Kidney (tissue), 14 donors: ENCODE measurements around the gene CHRNA9. TPM values are rescaled to one million over a fixed set of nuclear protein-coding genes. Genes with fewer than 3 reads are reported as not detected.
"Not testable (repeated sequence)": the region's sequence is repeated elsewhere in the genome, so short reads cannot be mapped to it uniquely, and the experiment has no call there.

Experiments used
- DNase-seq, 5 donors: peaks; one replicate each; pipeline ENCODE4 v3.0.0-alpha.2; 2013 to 2020
- FAIRE-seq: peaks from 2 replicates; lab custom pipeline; 2012; peaks lifted over from hg19 to GRCh38; lab: Jason Lieb, UNC
- H3K27ac ChIP-seq, 2 donors: one replicate each; pipeline ENCODE4 v1.7.0; 2013; ENCODE audit warnings: low read depth in 2 of 2, low read length in 2 of 2, inconsistent platforms in 1 of 2
- H3K27me3 ChIP-seq: one replicate; pipeline ENCODE4 v1.7.1; 2013; ENCODE audit warnings: low read length, inconsistent platforms; ENCODE audit not compliant: control insufficient read depth, insufficient read depth
- H3K36me3 ChIP-seq, 3 donors: one replicate each; pipeline versions ENCODE4 v1.7.0 to v1.7.1; 2013; ENCODE audit warnings: low read length in 3 of 3, control low read depth in 1 of 3, inconsistent platforms in 1 of 3; ENCODE audit not compliant: insufficient read depth in 3 of 3, control insufficient read depth in 2 of 3
- H3K4me1 ChIP-seq, 3 donors: one replicate each; pipeline versions ENCODE4 v1.7.0 to v1.7.1; 2013; ENCODE audit warnings: low read length in 3 of 3, inconsistent platforms in 1 of 3, low read depth in 1 of 3; ENCODE audit not compliant: control insufficient read depth in 2 of 3, insufficient read depth in 2 of 3
- H3K4me3 ChIP-seq, 3 donors: one replicate each; pipeline versions ENCODE4 v1.7.0 to v1.8.1; 2013; ENCODE audit warnings: low read length in 3 of 3, control low read depth in 1 of 3, inconsistent platforms in 1 of 3
- H3K9ac ChIP-seq, 3 donors: one replicate each; pipeline versions ENCODE4 v1.7.0 to v1.7.1; 2013; ENCODE audit warnings: low read length in 3 of 3, control low read depth in 1 of 3, inconsistent platforms in 1 of 3
- H3K9me3 ChIP-seq, 3 donors: one replicate each; pipeline versions ENCODE4 v1.7.0 to v1.7.1; 2013; ENCODE audit warnings: low read length in 3 of 3, control low read depth in 1 of 3, inconsistent platforms in 1 of 3; ENCODE audit not compliant: control insufficient read depth in 2 of 3, insufficient read depth in 1 of 3
- intact Hi-C: fragments of 100-400 bp; cut with DNase I; formaldehyde crosslinking; loops from one replicate; pipeline ENCODE4 v1.11.1; 2022
- polyA plus RNA-seq: library from polyadenylated mRNA; stranded (reverse); fragments of 350-450 nt; fragmentation: Illumina TruSeq; extraction: RNeasy Lipid Tissue Mini Kit (QIAGEN cat#74804); gene quantifications from one replicate; pipeline ENCODE4 v1.2.3, GENCODE V29; 2014; ENCODE audit warnings: low read depth, low replicate concordance; ENCODE audit not compliant: insufficient read depth
- total RNA-seq: library from RNA; stranded (reverse); fragmentation: NEBNext Ultra II Directional; extraction: Animal tissue kit (Norgen Biotek cat#: 25700); gene quantifications from one replicate; pipeline ENCODE4 v1.2.1, GENCODE V29; 2021
- TF ChIP-seq, protein P1 (sequence below): IDR thresholded peaks from 3 replicates; pipeline ENCODE4 v1.5.1; 2012; ENCODE audit warnings: mild to moderate bottlenecking, moderate library complexity, borderline replicate concordance; ENCODE audit not compliant: insufficient read depth; ENCODE audit errors: extremely low read depth
- donor health status: control.
- donor health status: control.
- donor health status: control.
- donor health status: control.
- donor health status: control.
- donor health status: DM: yes; HTN: yes; CAD: no.
- donor health status: Normal renal cell carcinoma (clear cell type).

The CHRNA9 gene
- total and polyA plus RNA-seq, 2 donors from 2014 or later: not detected

DNA sequence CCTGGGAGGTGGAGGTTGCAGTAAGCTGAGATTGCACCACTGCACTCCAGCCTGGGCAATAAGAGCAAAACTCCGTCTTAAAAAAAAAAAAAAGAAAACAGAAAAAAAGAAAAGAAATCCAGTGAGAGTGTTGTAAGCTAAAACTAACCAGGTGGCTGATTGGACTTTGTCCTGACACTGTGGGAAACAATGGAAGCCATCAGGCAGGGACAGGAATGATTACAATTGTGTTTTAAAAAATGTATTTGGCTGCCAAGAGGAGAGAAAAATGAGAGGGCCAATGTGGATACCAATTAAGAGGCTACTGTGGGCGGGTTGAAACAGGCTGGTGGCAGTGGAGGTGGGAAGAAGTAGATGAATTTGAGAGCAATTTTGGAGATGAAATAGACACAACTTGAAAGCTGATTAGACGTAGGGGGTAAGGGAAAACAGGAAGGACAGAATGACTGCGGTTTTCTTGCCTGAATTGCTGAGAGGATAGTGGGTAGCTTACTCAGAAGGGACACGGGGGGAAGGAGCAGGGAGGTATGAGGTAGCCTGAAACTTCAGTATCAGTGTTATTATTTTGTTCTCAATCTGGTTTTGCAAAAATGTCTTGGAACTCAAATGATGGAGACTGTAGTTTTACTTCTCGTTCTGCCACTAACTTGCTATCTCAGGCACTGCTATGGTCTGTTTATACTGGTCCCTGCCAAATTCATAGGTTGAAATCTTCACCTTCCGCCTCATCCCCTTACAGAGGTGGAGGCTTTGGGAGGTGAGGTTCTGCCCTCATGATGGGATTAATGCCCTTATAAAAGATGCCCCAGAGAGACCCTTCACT, 45.6 kb upstream of the CHRNA9 start:
- TF ChIP-seq, protein P1, sequence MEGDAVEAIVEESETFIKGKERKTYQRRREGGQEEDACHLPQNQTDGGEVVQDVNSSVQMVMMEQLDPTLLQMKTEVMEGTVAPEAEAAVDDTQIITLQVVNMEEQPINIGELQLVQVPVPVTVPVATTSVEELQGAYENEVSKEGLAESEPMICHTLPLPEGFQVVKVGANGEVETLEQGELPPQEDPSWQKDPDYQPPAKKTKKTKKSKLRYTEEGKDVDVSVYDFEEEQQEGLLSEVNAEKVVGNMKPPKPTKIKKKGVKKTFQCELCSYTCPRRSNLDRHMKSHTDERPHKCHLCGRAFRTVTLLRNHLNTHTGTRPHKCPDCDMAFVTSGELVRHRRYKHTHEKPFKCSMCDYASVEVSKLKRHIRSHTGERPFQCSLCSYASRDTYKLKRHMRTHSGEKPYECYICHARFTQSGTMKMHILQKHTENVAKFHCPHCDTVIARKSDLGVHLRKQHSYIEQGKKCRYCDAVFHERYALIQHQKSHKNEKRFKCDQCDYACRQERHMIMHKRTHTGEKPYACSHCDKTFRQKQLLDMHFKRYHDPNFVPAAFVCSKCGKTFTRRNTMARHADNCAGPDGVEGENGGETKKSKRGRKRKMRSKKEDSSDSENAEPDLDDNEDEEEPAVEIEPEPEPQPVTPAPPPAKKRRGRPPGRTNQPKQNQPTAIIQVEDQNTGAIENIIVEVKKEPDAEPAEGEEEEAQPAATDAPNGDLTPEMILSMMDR: no peak
- Histone ChIP-seq H3K36me3 (no peaks in the 10 kb centered on the region), H3K9me3 (no peaks in the 10 kb centered on the region), H3K4me1 (no peaks in the 10 kb centered on the region), H3K27ac (no peak overlapping the region), H3K27me3 (no peaks in the 10 kb centered on the region), H3K4me3 (no peak overlapping the region), H3K9ac (no peak overlapping the region)
- intact Hi-C loops: no loop called here
- no peak for DNase-seq
- no peak for FAIRE-seq

DNA sequence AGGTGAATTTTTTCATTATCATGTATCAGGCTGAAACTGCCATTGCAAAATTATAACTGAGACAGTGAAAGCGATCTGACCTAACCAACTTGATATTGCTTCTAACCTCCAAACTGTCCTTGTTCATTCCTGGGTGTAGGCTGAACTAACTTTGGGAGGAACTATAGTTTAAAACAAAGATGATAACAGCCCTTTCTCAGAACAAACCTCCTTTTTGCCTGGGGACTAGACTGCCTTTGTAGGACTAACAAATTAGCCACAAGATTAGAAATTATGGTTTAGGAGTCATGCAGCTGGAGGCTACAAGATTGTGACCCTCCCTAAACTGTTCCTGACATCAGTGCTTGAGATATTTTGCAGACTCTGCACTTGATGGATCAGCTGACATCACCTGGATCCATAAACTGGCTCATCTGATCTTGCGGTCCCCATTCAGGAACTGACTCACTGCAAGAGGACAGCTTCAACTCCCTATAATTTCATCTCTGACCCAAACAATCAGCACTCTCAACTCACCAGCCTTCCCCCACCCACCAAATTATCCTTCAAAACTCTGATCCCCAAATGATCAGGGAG, 44.4 kb upstream of the CHRNA9 start:
- H3K9ac ChIP-seq, H3K27ac ChIP-seq, H3K4me3 ChIP-seq, intact Hi-C loops, FAIRE-seq, H3K27me3 ChIP-seq, H3K36me3 ChIP-seq, H3K9me3 ChIP-seq, H3K4me1 ChIP-seq, DNase-seq: not testable (repeated sequence)

DNA sequence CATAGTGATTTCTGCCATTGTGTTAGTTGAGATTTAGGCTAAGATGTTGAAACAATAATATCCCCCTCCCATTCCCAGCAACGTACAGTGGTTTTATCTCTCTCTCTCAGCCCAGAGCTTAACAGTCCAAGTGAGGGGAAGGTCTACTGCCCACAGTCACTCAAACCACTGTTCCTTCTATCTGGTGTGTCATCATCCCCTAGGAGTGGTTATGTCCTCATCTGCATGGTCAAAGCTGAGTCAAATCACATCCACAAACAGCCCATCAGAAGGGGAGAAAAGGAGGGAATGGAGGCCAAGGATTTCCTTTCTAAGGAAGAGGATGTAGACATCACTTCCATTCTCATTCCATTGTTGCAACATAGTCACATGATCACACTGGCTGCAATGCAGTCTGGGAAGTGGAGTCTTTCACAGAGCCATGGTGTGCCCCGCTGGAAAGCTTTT, 42.8 kb upstream of the CHRNA9 start:
- TF ChIP-seq, protein P1: no peak
- Histone ChIP-seq H3K9ac (no peak overlapping the region), H3K4me3 (no peak overlapping the region), H3K27ac (no peak overlapping the region), H3K4me1 (no peaks in the 10 kb centered on the region), H3K9me3 (peaks cover 0 to 6% (median 0%) of the 10 kb centered on the region in 3 donors), H3K27me3 (no peaks in the 10 kb centered on the region), H3K36me3 (no peaks in the 10 kb centered on the region)
- no peak for DNase-seq
- no peak for FAIRE-seq
- intact Hi-C loops: no loop called here

DNA sequence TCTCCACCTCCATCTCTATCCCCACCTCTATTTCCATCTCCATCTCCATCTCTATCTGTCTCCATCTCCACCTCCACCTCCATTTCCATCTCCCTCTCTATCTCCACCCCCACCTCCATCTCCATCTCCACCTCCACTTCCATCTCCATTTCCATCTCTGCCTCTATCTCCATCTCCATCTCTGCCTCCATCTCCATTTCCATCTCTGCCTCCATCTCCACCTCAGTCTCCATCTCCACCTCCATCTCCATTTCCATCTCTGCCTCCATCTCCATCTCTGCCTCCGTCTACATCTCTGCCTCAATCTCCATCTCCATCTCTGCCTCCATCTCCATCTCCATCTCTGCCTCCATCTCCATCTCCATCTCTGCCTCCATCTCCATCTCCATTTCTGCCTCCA, 40.8 kb upstream of the CHRNA9 start:
- Histone ChIP-seq H3K27me3 (no peaks in the 10 kb centered on the region), H3K36me3 (no peaks in the 10 kb centered on the region), H3K4me3 (no peak overlapping the region), H3K27ac (no peak overlapping the region), H3K9me3 (peaks cover 0 to 6% (median 0%) of the 10 kb centered on the region in 3 donors), H3K4me1 (no peaks in the 10 kb centered on the region), H3K9ac (no peak overlapping the region)
- no peak for DNase-seq
- no peak for FAIRE-seq
- intact Hi-C loops: no loop called here
- TF ChIP-seq, protein P1: no peak

DNA sequence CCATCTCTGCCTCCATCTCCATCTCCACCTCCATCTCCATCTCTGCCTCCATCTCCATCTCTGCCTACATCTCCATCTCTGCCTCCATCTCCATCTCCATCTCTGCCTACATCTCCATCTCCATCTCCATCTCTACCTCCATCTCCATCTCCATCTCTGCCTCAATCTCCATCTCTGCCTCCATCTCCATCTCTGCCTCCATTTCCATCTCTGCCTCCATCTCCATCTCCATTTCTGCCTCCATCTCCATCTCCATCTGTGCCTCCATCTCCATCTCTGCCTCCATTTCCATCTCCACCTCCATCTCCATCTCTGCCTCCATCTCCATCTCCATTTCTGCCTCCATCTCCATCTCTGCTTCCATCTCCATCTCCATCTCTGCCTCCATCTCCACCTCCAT, 40.1 kb upstream of the CHRNA9 start:
- intact Hi-C loops, DNase-seq, H3K4me1 ChIP-seq, H3K9me3 ChIP-seq, H3K36me3 ChIP-seq, FAIRE-seq, H3K27me3 ChIP-seq, H3K27ac ChIP-seq: not testable (repeated sequence)
- Histone ChIP-seq H3K9ac (peak overlapping the region in 1 of 3 donors; percentile 9), H3K4me3 (peak overlapping the region in 1 of 3 donors; percentile 30)
